ENCODE measurements around the gene SCGB2B2.
"Not testable (repeated sequence)": the region's sequence is repeated elsewhere in the genome, so short reads cannot be mapped to it uniquely, and the experiment has no call there.

SCGB2B2 gene

DNA sequence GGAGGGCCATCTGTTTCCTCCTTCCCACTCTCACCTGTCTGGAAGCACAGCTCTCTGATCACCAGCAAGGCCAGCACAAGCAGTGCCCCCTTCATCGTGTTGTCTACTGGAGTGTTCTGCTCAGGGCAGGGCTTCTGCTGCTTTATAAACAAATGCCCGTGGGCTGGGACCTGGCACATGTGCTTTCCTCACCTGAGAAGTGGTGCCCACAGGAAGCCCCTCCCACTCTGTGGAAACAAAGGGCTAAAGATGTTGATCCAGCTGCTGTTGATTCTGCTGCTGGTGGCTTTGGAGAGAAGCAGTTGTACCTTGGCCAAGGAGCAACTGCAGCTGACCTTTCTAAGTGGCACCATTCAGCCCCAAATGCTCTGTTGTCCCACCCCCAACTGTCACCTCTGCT, 30.7 kb upstream of the SCGB2B2 start:
- TF ChIP-seq, protein P1, sequence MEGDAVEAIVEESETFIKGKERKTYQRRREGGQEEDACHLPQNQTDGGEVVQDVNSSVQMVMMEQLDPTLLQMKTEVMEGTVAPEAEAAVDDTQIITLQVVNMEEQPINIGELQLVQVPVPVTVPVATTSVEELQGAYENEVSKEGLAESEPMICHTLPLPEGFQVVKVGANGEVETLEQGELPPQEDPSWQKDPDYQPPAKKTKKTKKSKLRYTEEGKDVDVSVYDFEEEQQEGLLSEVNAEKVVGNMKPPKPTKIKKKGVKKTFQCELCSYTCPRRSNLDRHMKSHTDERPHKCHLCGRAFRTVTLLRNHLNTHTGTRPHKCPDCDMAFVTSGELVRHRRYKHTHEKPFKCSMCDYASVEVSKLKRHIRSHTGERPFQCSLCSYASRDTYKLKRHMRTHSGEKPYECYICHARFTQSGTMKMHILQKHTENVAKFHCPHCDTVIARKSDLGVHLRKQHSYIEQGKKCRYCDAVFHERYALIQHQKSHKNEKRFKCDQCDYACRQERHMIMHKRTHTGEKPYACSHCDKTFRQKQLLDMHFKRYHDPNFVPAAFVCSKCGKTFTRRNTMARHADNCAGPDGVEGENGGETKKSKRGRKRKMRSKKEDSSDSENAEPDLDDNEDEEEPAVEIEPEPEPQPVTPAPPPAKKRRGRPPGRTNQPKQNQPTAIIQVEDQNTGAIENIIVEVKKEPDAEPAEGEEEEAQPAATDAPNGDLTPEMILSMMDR (conservative IDR thresholded peaks at IDR 0.05), result no peak
- TF ChIP-seq ZFX (IDR thresholded peaks at IDR 0.05), result no peak
- no peak overlapping the region for H3K27ac ChIP-seq

DNA sequence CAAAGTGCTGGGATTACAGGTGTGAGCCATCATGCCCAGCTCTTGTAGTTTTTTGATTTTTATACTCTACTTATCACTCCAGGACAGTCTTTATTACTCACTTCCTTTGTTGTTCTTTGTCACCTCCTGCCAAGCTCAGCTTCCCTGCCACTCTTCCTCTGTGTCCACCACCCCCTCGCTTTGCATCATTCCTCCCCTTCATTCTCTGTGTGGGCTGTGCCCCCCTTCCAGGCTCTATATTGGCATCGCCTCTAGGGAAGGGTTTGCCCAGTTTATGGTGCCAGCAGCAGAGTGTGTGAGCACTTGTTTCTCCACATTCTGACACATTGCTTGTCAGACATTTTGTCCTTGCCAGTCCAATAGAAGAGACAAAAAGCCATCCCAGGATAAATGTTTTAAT, 15.6 kb upstream of the SCGB2B2 start:
- TF ChIP-seq ZFX (IDR thresholded peaks at IDR 0.05), result no peak
- TF ChIP-seq, protein P1 (conservative IDR thresholded peaks at IDR 0.05), result no peak
- H3K27ac ChIP-seq, result no peak overlapping the region

DNA sequence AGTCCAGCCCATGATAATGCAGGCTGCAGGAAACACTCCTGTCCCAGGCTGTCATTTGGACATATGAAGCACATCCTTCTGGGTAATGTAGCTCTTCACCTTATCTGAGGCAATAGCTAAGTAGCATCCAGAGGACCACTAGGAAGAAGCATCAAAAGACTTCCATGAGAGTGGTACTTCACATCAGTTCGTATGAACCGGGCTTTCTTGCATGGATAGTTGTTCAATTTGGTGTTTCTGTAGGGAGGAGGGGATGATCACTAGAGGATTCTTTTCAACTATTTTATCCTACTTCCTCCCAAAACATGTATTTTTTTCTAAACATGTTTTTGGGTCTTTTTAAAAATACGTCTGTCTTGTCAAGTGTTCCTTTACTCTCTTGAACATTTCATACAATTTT, 13.4 kb upstream of the SCGB2B2 start:
- TF ChIP-seq, protein P1 (conservative IDR thresholded peaks at IDR 0.05), result no peak
- TF ChIP-seq ZFX (IDR thresholded peaks at IDR 0.05), result no peak
- no peak overlapping the region for H3K27ac ChIP-seq

DNA sequence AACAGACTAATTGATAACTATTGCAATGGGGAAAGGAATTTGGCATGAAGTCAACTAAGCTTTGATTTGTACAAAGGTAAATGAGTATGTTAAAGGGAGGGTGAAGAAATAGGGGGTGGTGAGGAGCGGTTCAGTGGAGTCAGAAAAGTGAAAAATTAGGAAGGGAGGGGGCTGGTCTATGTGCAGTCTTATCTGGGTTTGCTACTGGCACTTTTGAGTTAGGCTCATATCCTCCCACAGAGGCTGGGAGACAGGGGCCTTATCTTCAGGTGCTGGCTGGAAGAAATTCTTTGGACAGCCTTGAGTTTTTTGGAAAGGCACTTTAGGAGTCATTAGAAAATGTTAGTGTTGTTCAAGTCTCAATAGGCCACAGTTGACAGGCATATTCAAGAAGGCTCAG, 11.6 kb upstream of the SCGB2B2 start:
- no peak for TF ChIP-seq ZFX (IDR thresholded peaks at IDR 0.05)
- TF ChIP-seq, protein P1 (conservative IDR thresholded peaks at IDR 0.05), result no peak
- H3K27ac ChIP-seq, result no peak overlapping the region

DNA sequence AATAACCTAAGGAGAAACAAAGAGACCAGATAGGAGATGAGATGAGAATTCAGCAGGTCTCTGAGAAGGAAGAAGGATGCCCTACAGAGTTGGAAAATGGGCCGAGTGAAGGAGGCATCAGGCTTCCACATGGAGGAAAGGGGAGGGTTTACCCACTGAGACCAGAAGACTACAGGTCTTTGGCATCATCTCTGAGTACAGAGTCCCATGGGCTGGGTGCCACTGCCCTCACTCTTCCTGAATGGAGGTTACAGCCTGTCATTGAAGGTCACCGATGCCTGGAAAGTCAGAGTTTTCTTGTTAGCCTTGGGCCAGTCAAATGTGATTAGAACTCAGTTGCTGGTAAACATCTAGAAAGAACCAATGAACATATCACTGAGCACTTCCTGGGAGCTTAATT, 10.4 kb upstream of the SCGB2B2 start:
- TF ChIP-seq ZFX (IDR thresholded peaks at IDR 0.05), result no peak
- TF ChIP-seq, protein P1 (conservative IDR thresholded peaks at IDR 0.05), result no peak

DNA sequence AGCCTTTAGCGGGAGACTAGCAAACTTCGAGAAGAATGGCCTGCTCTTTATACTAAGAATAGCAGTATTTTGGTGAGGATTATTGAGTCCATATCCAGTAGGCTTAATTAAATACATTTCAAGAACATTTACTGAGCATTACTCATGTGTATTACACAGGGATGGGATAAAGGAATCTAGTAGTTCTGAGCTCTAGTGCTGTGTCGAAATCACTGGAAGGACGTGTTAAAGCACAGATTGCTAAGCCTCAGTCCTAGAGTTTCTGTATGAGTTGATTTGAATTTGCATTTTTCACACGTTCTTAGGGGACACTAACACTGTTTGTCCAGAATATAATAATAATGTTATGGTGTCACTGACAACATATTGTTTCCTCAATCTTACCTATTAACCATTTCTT, 9.5 kb upstream of the SCGB2B2 start:
- H3K27ac ChIP-seq, result no peak overlapping the region
- TF ChIP-seq, protein P1 (conservative IDR thresholded peaks at IDR 0.05), result no peak
- no peak for TF ChIP-seq ZFX (IDR thresholded peaks at IDR 0.05)

More for the DNA sequence above, 10.4 kb upstream of the SCGB2B2 start:
- H3K27ac ChIP-seq, result no peak overlapping the region

DNA sequence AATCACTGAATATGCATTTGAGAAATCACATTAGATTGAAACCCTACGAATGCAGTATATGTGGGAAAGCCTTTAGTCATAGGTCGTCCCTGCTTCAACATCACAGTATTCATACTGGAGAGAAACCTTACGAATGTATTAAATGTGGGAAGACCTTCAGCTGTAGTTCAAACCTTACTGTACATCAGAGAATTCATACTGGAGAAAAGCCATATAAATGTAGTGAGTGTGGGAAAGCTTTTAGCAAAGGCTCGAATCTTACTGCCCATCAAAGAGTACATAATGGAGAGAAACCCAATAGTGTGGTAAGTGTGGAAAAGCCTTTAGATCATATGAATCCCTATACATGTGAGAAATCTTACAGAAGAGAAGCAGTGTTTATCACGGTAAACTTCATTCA, 8.3 kb upstream of the SCGB2B2 start:
- H3K27ac ChIP-seq, result not testable (repeated sequence)

DNA sequence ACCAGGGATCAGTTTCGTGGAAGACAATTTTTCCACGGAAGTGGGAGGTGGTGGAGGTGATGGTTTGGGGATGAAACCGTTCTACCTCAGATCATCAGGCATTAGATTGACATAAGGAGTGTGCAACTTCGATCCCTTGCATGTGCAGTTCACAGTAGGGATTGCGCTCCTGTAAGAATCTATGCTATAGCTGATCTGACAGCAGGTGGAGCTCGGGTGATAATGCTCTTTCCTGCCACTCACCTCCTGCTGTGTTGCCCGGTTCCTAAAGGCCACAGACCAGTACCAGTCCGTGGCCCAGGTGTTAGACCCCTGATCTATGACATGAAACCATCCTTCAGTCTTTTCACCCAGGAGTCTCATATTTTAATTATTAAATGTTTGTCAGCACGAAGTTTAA, 4.5 kb upstream of the SCGB2B2 start:
- TF ChIP-seq, protein P1 (conservative IDR thresholded peaks at IDR 0.05), result no peak
- no peak for TF ChIP-seq ZFX (IDR thresholded peaks at IDR 0.05)
- no peak overlapping the region for H3K27ac ChIP-seq

All from C4-2B (cell line).